ENCODE results near the gene ROPN1L. TPM values are rescaled to one million over a fixed set of nuclear protein-coding genes. Genes with fewer than 3 reads are reported as not detected.
"Not testable (repeated sequence)": the region's sequence is repeated elsewhere in the genome, so short reads cannot be mapped to it uniquely, and the experiment has no call there.

The ROPN1L gene
- total RNA-seq, 2 donors from 2014 or later, result 0.66 to 1.0 TPM

DNA sequence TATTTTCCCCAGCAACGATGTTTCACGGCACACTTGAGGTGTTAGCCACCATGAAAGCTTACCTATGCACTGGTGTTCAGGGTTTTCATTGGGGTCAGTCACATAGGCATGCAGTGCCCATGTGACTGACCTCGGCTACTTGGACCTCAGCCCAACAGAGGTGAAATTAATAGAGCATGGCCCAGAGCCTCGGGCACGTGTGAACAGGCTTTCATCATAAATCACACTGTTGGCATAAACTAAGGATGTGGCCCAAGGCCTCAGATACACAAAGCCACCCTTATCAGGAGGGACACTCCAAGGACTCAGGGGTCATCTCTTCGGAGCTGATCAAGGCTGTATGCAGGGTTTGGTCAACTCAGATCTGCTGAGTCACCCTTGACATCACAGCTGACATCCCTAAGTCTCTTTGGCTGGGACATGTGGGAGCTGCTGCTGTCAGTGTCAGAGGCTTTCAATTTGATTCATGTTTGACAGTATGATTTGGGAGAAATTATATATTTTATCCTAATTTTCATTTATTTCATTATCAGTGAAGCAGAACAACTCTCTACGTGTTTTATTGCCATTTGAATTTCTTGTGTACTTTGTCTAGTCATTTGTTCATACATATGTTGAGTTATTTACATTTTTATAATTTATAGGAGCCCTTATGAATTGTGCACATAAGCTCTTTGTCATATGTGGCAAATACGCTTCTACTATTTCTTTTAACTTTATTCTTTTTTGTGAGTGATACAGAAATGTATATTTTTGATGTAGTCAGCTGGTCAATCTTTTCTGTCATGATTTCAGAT, 62.5 kb downstream of the ROPN1L start:
- H3K9me3 Mint-ChIP-seq, result peaks cover 6% of the 10 kb centered on the region
- H3K27ac Mint-ChIP-seq, result no peak overlapping the region
- no peak overlapping the region for H3K4me3 Mint-ChIP-seq
- no peak for ATAC-seq (replicated peaks)
- no peaks in the 10 kb centered on the region for H3K4me1 Mint-ChIP-seq
- H3K36me3 Mint-ChIP-seq (ENCODE audit: low read depth), result no peaks in the 10 kb centered on the region
- no peaks in the 10 kb centered on the region for H3K27me3 Mint-ChIP-seq

- H3K27me3 Mint-ChIP-seq, result no peaks in the 10 kb centered on the region
- no peaks in the 10 kb centered on the region for H3K36me3 Mint-ChIP-seq (ENCODE audit: low read depth)
- no peak for ATAC-seq (replicated peaks)
- no peak overlapping the region for H3K4me3 Mint-ChIP-seq
- H3K9me3 Mint-ChIP-seq, result peaks cover 6% of the 10 kb centered on the region
- no peak overlapping the region for H3K27ac Mint-ChIP-seq
- H3K4me1 Mint-ChIP-seq, result no peaks in the 10 kb centered on the region
Measured at GRCh38 chr5:10505517-10506095, 63.9 kb downstream of the ROPN1L start.

DNA sequence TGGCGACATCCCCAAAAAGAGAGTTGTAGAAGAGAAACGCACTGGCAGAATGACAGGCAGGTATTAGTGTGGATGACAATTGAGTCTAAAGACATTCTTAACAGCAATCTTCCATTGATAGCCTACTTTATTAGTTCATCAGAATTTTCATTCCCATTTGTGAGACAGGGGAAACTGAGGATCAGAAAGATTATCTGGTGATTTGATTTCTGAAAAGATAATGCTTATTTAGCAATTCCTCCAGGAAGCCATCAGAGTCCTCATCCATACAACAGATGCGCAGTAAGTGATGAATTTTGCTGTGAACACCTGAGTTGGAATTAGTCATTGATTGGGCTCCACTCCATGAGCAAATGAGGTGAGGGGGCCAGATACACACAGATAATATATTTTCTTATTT, 64.9 kb downstream of the ROPN1L start:
- H3K9me3 Mint-ChIP-seq, result peaks cover 6% of the 10 kb centered on the region
- H3K27me3 Mint-ChIP-seq, result peaks cover 3% of the 10 kb centered on the region
- no peak for ATAC-seq (replicated peaks)
- no peak overlapping the region for H3K4me3 Mint-ChIP-seq
- no peaks in the 10 kb centered on the region for H3K4me1 Mint-ChIP-seq
- no peak overlapping the region for H3K27ac Mint-ChIP-seq
- H3K36me3 Mint-ChIP-seq (ENCODE audit: low read depth), result no peaks in the 10 kb centered on the region

DNA sequence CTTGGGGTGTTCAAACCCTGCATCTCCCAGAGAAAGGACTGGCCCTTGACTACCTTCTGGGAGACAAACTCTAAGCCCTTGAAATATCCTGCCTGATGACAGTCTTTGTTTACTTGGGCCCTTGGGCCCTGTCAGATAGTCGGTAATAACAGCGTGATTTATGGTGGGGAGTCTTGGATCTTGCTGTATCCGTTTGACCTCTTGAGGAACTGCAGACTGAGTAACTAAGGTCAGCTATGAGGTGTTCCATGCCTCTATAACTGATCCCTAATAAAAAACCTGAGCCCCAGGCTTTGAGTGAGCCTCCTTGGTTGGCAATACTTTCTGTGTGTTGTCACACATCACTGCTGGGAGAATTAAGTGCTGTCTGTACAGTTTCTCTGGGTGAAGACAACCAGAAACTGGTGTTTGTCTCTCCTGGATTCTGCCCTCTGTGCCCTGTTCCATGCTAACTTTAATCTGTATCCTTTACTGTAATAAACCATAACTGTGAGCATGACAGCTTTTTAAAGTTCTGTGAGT, 66.0 kb downstream of the ROPN1L start:
- ATAC-seq (replicated peaks), result no peak
- Mint-ChIP-seq H3K9me3 (peaks cover 6% of the 10 kb centered on the region), H3K36me3 (ENCODE audit: low read depth) (no peaks in the 10 kb centered on the region)

GRCh38 chr5:10509575-10509974, 67.9 kb downstream of the ROPN1L start:
- Mint-ChIP-seq H3K4me3 (no peak overlapping the region), H3K4me1 (no peaks in the 10 kb centered on the region), H3K36me3 (ENCODE audit: low read depth) (no peaks in the 10 kb centered on the region), H3K27me3 (peaks cover 3% of the 10 kb centered on the region), H3K27ac (no peak overlapping the region), H3K9me3 (peaks cover 6% of the 10 kb centered on the region)
- no peak for ATAC-seq (replicated peaks)

More for the DNA sequence above, 66.0 kb downstream of the ROPN1L start:
- Mint-ChIP-seq H3K4me3 (no peak overlapping the region), H3K27me3 (peaks cover 3% of the 10 kb centered on the region), H3K4me1 (no peaks in the 10 kb centered on the region), H3K27ac (no peak overlapping the region)

- H3K36me3 Mint-ChIP-seq (ENCODE audit: low read depth), result no peaks in the 10 kb centered on the region
- peaks cover 6% of the 10 kb centered on the region for H3K27me3 Mint-ChIP-seq
- no peak for ATAC-seq (replicated peaks)
- peaks cover 6% of the 10 kb centered on the region for H3K9me3 Mint-ChIP-seq
- no peak overlapping the region for H3K27ac Mint-ChIP-seq
- H3K4me3 Mint-ChIP-seq, result no peak overlapping the region
- no peaks in the 10 kb centered on the region for H3K4me1 Mint-ChIP-seq
Measured at GRCh38 chr5:10511741-10512640, 70.3 kb downstream of the ROPN1L start.

- Mint-ChIP-seq H3K27me3 (peaks cover 9% of the 10 kb centered on the region), H3K9me3 (peaks cover 4% of the 10 kb centered on the region), H3K4me3 (no peak overlapping the region), H3K36me3 (ENCODE audit: low read depth) (no peaks in the 10 kb centered on the region), H3K4me1 (no peaks in the 10 kb centered on the region), H3K27ac (no peak overlapping the region)
- ATAC-seq (replicated peaks), result no peak
Measured at GRCh38 chr5:10513501-10514442, 72.1 kb downstream of the ROPN1L start.

DNA sequence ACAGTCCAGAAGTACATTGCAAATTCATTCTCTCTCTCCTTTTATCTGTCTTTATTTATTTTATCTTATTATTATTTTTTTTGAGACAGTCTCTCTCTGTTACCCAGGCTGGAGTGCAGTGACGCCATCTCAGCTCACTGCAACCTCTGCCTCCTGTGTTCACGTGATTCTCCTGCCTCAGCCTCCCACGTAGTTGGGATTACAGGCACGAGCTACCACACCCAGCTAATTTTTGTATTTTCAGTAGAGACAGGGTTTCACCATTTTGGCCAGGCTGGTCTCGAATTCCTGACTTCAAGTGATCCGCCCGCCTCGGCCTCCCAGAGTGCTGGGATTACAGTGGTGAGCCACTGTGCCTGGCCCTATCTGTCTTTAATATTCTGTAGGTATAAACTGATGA, 72.9 kb downstream of the ROPN1L start:
- H3K27ac Mint-ChIP-seq; H3K4me3 Mint-ChIP-seq; H3K36me3 Mint-ChIP-seq (ENCODE audit: low read depth); H3K27me3 Mint-ChIP-seq; ATAC-seq (replicated peaks); H3K9me3 Mint-ChIP-seq; H3K4me1 Mint-ChIP-seq: not testable (repeated sequence)

Other genes starting within 250 kb of the ROPN1L start
- 10 to 100 TPM; 12.9 to 24.9 TPM for gene ATPSCKMT, start 192.0 kb upstream of the ROPN1L start, total RNA-seq
- gene CCT5, start 191.6 kb upstream of the ROPN1L start, total RNA-seq, result 100 to 1,000 TPM; 188 to 476 TPM
- gene CMBL, start 134.0 kb upstream of the ROPN1L start, total RNA-seq, result under 1 TPM; 0.80 to 0.82 TPM
- gene MARCHF6, start 88.2 kb upstream of the ROPN1L start, total RNA-seq, result 100 to 1,000 TPM in 1 of 2 donors, 10 to 100 TPM in 1; 87.7 to 157 TPM
- 10 to 100 TPM in 1 of 2 donors, 1 to 10 TPM in 1; 7.8 to 12.2 TPM for gene ANKRD33B, start 122.2 kb downstream of the ROPN1L start, total RNA-seq

Data from activated T-helper 17 cell treated with anti-CD3 and anti-CD28 coated beads, Interleukin-2, amount 50 U/mL, for 72 hours (primary cell).